NT2/D1 (cell line): ENCODE data around the gene FAF1.

Experiments
- DNase-seq: peaks from one replicate; pipeline ENCODE4 v3.0.0-alpha.2; 2011; ENCODE audit warnings: low read depth, low spot score
- H3K27me3 ChIP-seq: 2 replicates; pipeline ENCODE4 v1.6.0; 2011; ENCODE audit warnings: mild to moderate bottlenecking; ENCODE audit not compliant: insufficient read length, insufficient read depth
- H3K36me3 ChIP-seq: 2 replicates; pipeline ENCODE4 v1.6.1; 2011; ENCODE audit warnings: mild to moderate bottlenecking, low read length, mixed read lengths; ENCODE audit not compliant: insufficient read depth, insufficient read length
- H3K4me1 ChIP-seq: 2 replicates; pipeline ENCODE4 v1.5.1; 2011; ENCODE audit not compliant: insufficient read depth, insufficient read length
- H3K4me3 ChIP-seq: 2 replicates; pipeline ENCODE4 v1.5.1; 2011; ENCODE audit warnings: low read depth; ENCODE audit not compliant: insufficient read length
- H3K9ac ChIP-seq: 2 replicates; pipeline ENCODE4 v1.6.0; 2011; ENCODE audit warnings: low read depth; ENCODE audit not compliant: insufficient read length
- H3K9me3 ChIP-seq: 2 replicates; pipeline ENCODE4 v1.5.1; 2011; ENCODE audit warnings: mild to moderate bottlenecking, low read length; ENCODE audit not compliant: insufficient read depth
- SUZ12 ChIP-seq: IDR thresholded peaks from 2 replicates; pipeline ENCODE4 v1.6.1; 2011; ENCODE audit not compliant: insufficient read length, insufficient read depth; ENCODE audit errors: extremely low read depth
- YY1 ChIP-seq: IDR thresholded peaks from 2 replicates; pipeline ENCODE4 v1.6.1; 2011; ENCODE audit not compliant: insufficient read length, insufficient read depth
- ZNF274 ChIP-seq: IDR thresholded peaks from 2 replicates; pipeline ENCODE4 v1.6.1; 2011; ENCODE audit warnings: mild to moderate bottlenecking, low read depth, low read length

FAF1 gene

GRCh38 chr1:50427086-50427817 is 532.8 kb downstream of the FAF1 start:
- Histone ChIP-seq H3K4me3 (peak overlapping the region; percentile 16), H3K9ac (no peak overlapping the region), H3K27me3 (peaks cover 100% of the 10 kb centered on the region), H3K36me3 (no peaks in the 10 kb centered on the region), H3K9me3 (no peaks in the 10 kb centered on the region), H3K4me1 (peaks cover 16% of the 10 kb centered on the region)
- TF ChIP-seq YY1, result no peak
- no peak for TF ChIP-seq ZNF274
- no peak for TF ChIP-seq SUZ12
- no peak for DNase-seq

GRCh38 chr1:50426702-50427085 is 533.4 kb downstream of the FAF1 start:
- DNase-seq, result no peak
- Histone ChIP-seq H3K9me3 (no peaks in the 10 kb centered on the region), H3K36me3 (no peaks in the 10 kb centered on the region), H3K4me1 (peaks cover 16% of the 10 kb centered on the region), H3K4me3 (peak overlapping the region; percentile 16), H3K27me3 (peaks cover 100% of the 10 kb centered on the region), H3K9ac (no peak overlapping the region)
- TF ChIP-seq ZNF274 (no peak), YY1 (no peak), SUZ12 (no peak)

- Histone ChIP-seq H3K9me3 (no peaks in the 10 kb centered on the region), H3K9ac (no peak overlapping the region), H3K4me3 (no peak overlapping the region), H3K36me3 (no peaks in the 10 kb centered on the region), H3K27me3 (peaks cover 100% of the 10 kb centered on the region), H3K4me1 (peaks cover 16% of the 10 kb centered on the region)
- TF ChIP-seq YY1, result no peak
- peak; percentile 73 for TF ChIP-seq SUZ12
- TF ChIP-seq ZNF274, result no peak
- no peak for DNase-seq
Measured at GRCh38 chr1:50426108-50426700, 533.9 kb downstream of the FAF1 start.

GRCh38 chr1:50425376-50426107 is 534.5 kb downstream of the FAF1 start:
- Histone ChIP-seq H3K27me3 (peaks cover 100% of the 10 kb centered on the region), H3K4me1 (peaks cover 19% of the 10 kb centered on the region), H3K9me3 (no peaks in the 10 kb centered on the region), H3K36me3 (no peaks in the 10 kb centered on the region), H3K9ac (no peak overlapping the region), H3K4me3 (no peak overlapping the region)
- TF ChIP-seq YY1 (no peak), SUZ12 (peak; percentile 97)
- DNase-seq, result no peak

- DNase-seq, result no peak
- Histone ChIP-seq H3K9ac (no peak overlapping the region), H3K36me3 (no peaks in the 10 kb centered on the region), H3K27me3 (peaks cover 100% of the 10 kb centered on the region), H3K4me3 (no peak overlapping the region), H3K9me3 (no peaks in the 10 kb centered on the region), H3K4me1 (peaks cover 19% of the 10 kb centered on the region)
- TF ChIP-seq SUZ12, result no peak
Measured at GRCh38 chr1:50424884-50425375, 535.1 kb downstream of the FAF1 start.

- Histone ChIP-seq H3K4me1 (peaks cover 23% of the 10 kb centered on the region), H3K36me3 (no peaks in the 10 kb centered on the region), H3K27me3 (peaks cover 100% of the 10 kb centered on the region), H3K9me3 (no peaks in the 10 kb centered on the region), H3K9ac (no peak overlapping the region), H3K4me3 (no peak overlapping the region)
- no peak for DNase-seq
- TF ChIP-seq YY1 (no peak), SUZ12 (peak; percentile 78)
Measured at GRCh38 chr1:50424045-50424883, 535.8 kb downstream of the FAF1 start.

- no peak overlapping the region for H3K9ac ChIP-seq
- TF ChIP-seq SUZ12, result peak; percentile 27
- no peak for TF ChIP-seq YY1
- H3K36me3 ChIP-seq, result no peaks in the 10 kb centered on the region
- DNase-seq, result no peak
- H3K9me3 ChIP-seq, result no peaks in the 10 kb centered on the region
- H3K4me1 ChIP-seq, result peaks cover 27% of the 10 kb centered on the region
- H3K27me3 ChIP-seq, result peaks cover 100% of the 10 kb centered on the region
- no peak overlapping the region for H3K4me3 ChIP-seq
Measured at GRCh38 chr1:50423670-50424000, 536.4 kb downstream of the FAF1 start.
